Measurements from ENCODE around the gene ADAD2. TPM values are rescaled to one million over a fixed set of nuclear protein-coding genes. Genes with fewer than 3 reads are reported as not detected.

Gene ADAD2
- total and polyA plus RNA-seq, 9 of the 15 experiments (the other 6 are each of a cell fraction or from before 2014, with no cell fraction given) = 0.07 TPM; not detected in 8

DNA sequence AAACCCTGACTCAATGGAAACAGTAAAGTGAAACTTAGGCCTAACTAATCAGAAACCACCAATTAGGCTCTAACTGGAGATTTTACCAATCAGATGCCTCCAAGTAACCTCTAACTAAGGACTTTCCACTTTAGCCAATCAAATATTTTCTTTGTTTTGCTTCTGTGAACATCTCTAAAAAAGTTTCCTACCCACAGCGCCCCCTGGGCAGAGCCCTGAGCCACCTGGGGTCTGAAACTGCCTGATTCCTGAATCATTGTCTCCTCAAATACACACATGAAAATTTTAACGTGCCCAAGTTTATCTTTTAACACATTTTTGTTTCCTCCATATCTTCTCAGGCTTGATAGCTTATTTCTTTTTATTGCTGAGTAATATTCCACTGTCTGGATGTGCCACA, 19.0 kb downstream of the ADAD2 start:
- FAIRE-seq = peak; percentile 32
- Histone ChIP-seq H3K79me2 (ENCODE audit: control insufficient read depth, insufficient read depth, low read length) (no peaks in the 10 kb centered on the region), H3K36me3 (ENCODE audit: control insufficient read depth, insufficient read depth, low read length) (no peaks in the 10 kb centered on the region), H3K4me2 (ENCODE audit: insufficient read depth, low read length) (no peak overlapping the region), H3K9ac (ENCODE audit: insufficient read depth in 1 of 2, low read depth in 2 of 2, low read length in 2 of 2) (no peak overlapping the region), H3K4me3 (no peak overlapping the region), H3K4me1 (replicated peaks in 1 of 2; ENCODE audit: control insufficient read depth in 2 of 2, insufficient read depth in 2 of 2, low read length in 2 of 2) (peaks cover 6 to 13% of the 10 kb centered on the region in 2 experiments; a peak in 4 of 5 replicates), H2AFZ (ENCODE audit: low read depth, low read length) (no peak overlapping the region), H3K9me1 (ENCODE audit: control insufficient read depth, insufficient read depth, low read length) (no peaks in the 10 kb centered on the region), H4K20me1 (replicated peaks; ENCODE audit: control insufficient read depth, insufficient read depth, low read length) (no peaks in the 10 kb centered on the region), H3K27me3 (ENCODE audit: control insufficient read depth in 2 of 2, insufficient read depth in 2 of 2, low read length in 2 of 2) (peaks cover 16 to 43% of the 10 kb centered on the region in 2 experiments; a peak in 4 of 5 replicates), H3K9me3 (replicated peaks; ENCODE audit: control insufficient read depth, insufficient read depth, low read depth, low read length) (no peaks in the 10 kb centered on the region), H3K27ac (ENCODE audit: extremely low read depth, low read depth, low read length) (no peak overlapping the region)
- no peak for DNase-seq (ENCODE audit: extremely low read depth in 1 of 4, low spot score in 3 of 4)
- WGBS (ENCODE audit: insufficient coverage, low coverage, missing lambda C conversion rate) = 3% methylated on average over 2 of the region's 2 CpGs
- no TSS peak for BruUV-seq (replicated peaks)
- TF ChIP-seq, protein P1, sequence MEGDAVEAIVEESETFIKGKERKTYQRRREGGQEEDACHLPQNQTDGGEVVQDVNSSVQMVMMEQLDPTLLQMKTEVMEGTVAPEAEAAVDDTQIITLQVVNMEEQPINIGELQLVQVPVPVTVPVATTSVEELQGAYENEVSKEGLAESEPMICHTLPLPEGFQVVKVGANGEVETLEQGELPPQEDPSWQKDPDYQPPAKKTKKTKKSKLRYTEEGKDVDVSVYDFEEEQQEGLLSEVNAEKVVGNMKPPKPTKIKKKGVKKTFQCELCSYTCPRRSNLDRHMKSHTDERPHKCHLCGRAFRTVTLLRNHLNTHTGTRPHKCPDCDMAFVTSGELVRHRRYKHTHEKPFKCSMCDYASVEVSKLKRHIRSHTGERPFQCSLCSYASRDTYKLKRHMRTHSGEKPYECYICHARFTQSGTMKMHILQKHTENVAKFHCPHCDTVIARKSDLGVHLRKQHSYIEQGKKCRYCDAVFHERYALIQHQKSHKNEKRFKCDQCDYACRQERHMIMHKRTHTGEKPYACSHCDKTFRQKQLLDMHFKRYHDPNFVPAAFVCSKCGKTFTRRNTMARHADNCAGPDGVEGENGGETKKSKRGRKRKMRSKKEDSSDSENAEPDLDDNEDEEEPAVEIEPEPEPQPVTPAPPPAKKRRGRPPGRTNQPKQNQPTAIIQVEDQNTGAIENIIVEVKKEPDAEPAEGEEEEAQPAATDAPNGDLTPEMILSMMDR (IDR thresholded peaks at IDR 0.05 in 2 of 3, conservative IDR thresholded peaks at IDR 0.05 in 1 of 3; ENCODE audit: insufficient read depth in 2 of 3, low read depth in 1 of 3, low read length in 3 of 3) = peak; percentile 22 to 48 (median 39); a peak in 4 of 6 replicates
- TF ChIP-seq HDAC2 (IDR thresholded peaks at IDR 0.05) (no peak), BACH1 (tag; IDR thresholded peaks at IDR 0.05) (no peak), RBBP5 (IDR thresholded peaks at IDR 0.05; ENCODE audit: borderline replicate concordance, insufficient read depth, low read length, poor library complexity, severe bottlenecking) (no peak), ZNF224 (CRISPR knock-in tag; IDR thresholded peaks at IDR 0.05) (no peak), RBM25 (IDR thresholded peaks at IDR 0.05; ENCODE audit: low read depth, low read length, severe bottlenecking) (peak; percentile 4), ZNF695 (CRISPR knock-in tag; IDR thresholded peaks at IDR 0.05) (no peak)
- ATAC-seq = no peak
- POLR2A ChIA-PET = no interaction called here
- in situ Hi-C loops (cut with MboI) (no loop called here), intact Hi-C loops (cut with micrococcal nuclease) (no loop called here)
- CTCF ChIA-PET (ENCODE audit: low intra/inter-chr PET ratio) = no interaction called here

Data from K562 (cell line).